ELF-1 (cell line): ENCODE results near the gene SNTG2.
"Not testable (repeated sequence)": the region's sequence is repeated elsewhere in the genome, so short reads cannot be mapped to it uniquely, and the experiment has no call there.

ENCODE experiments used
- DNase-seq: peaks from one replicate; pipeline ENCODE4 v3.0.0-alpha.2; 2016; ENCODE audit warnings: low read depth, low spot score

The SNTG2 gene

DNA sequence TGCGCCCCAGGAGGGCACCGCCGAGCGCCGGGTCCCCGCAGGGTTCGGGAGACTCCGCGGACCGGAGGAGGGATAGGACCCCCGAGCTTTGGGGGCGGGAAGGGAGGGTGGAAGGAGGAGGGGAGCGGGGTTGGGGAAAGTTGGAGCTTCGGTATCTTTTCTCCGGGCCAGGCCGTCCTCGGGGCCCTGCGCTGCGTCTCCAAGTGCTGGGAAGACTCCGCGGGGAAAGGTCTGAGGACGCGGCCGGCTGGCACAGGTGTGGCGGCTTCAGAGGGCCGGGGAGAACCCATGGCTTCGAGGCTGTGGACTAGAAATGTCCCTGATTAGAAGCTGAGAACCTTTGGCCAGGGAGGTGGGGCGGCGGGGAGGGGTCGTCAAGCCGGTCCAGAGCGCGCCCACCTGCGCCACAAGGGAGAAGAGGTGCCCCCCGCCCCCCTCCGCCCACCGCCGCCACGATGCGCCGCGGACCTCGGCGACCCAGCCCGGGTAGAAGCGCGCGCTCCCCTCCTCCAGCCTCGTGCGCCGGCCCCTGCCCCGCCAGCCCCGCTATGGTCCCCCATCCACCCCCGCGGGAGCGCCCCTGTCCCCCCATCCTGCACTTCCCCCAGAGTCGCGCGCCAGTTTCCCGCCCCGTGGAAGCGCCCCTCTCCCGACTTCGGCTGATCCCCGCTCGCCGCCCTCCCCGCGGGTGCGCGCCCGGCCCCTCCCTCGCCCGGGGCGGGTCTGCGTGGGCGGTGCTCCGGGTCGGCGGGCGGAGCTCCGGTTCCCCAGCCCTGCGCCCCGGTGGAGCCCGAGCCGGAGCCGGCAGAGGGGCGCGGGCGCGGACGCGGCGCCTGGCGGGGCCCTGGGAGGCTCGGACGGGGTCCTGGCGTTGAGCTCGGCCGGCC, at the start of gene SNTG2:
SNTG2 (plus strand) TSS at position 770 of the 887 bp plus-strand sequence. CDS start 148 bp downstream, outside the sequence.
- DNase-seq = peak; percentile 9

DNA sequence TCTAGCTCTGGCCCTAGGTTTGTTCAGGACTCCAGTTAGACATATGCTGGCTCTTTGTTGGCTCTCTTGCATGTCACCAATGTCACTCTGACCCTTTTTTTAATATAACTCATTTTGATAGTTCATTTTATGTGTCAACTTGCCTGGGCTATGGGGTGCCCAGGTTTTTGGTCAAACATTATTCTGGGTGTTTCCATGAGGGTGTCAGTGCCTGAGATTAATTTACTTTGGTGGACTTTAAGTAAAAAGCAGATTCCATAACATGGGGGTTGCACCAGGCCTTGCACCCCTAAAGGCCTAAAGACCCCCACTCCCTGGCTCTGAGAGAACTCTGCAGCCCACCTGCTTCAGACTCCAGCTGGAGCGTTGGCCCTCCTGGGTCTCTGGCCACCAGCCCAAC, 48.1 kb upstream of the SNTG2 start:
- no peak for DNase-seq

DNA sequence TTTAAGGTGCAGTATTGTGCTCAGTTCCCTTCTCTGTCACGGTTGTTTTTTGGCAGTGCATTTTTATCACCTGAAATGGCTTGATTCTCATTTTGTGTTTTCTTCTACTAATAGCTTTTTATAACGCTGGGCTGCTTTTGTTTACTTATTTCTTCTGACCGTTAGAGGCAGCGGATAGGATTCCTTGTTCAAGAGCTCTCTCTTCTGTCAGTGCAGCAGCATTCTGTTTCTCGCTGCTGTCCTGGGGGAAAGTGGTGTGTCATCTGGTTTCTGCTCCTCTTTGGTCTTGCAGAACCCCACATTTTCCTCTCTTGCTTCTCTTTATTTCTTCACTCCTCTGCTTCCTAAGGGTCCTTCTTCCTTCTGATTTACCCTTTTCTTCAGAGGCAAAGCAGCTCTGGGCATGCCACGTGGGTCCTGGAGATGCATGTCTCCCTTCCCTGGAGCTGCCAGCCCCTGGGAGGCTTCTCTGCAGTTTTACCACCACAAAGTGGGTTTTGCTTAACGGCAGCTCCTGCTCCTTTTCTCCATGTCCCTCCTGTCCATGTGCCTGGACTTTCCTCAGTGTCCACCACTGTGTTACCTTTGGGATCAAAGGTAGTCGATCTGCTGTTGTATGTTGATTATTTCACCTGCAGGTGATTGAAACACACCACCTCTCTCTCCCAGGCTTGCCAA, 47.3 kb upstream of the SNTG2 start:
- no peak for DNase-seq

DNA sequence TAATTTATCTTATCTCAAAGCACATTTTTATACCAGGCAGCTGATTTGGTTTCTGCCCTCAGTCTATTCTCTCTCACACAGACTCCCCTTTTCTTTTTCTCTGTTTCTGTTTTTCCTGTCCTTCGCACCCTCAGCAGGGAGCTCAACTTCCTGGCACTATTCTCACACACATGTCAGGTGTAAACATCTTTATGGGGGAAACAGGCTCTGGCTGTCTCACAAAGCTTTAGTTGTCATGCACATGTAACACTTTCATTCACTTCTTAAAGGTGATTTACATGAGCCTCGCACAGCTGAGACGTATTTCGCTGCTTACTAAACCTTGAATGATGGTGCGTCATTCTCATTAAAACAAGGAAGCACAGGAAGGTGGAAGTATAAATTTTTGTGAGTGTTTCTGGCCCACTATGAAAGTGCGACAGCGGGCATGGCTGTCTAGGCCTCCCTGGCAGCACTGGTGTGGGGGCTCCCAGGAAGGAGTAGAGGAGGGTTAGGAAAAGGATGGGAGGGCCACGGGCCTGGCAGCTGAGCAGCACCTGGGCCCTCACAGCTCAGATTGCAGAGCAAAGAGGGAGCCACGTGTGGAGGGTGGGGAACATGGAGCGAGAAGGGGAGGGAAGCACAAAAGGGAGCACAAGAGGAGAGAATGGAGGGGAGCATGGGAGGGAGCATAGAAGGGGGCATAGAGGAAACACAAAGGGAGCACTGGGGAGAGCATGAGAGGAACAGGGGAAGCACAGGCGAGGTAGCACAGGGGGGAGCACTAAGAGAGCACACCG, 46.2 kb upstream of the SNTG2 start:
- no peak for DNase-seq

DNA sequence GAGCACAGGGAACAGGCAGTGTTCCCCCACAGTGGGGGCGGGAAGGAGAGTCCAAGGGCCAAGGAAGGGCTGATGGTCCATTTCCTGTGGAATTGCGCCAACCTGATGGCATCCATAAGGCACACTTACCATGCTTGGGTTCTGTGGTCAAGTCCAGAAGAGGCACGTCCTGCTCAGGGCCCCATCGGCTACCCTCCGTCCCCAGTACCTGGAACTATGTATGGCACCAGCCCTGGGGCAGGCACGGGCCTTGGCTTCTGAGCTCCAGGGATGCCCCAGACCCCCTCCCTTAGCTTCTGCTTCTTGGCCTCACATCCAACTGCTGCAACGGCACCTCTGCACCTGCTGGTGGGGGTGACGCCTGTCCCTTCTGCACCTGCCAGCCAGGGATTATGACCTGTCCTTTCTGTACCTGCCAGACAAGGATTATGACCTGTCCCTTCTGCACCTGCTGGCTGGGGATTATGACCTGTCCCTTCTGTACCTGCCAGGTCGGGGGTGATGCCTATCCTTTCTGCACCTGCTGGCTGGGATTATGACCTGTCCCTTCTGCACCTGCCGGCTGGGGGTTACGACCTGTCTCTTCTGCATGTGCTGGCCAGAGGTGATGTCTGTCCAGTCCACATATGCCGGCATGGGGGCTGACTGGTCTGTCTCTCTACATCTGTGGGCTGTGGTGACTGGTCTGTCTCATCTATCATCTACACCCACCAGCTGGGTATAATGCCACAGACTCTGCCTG, 45.4 kb upstream of the SNTG2 start:
- DNase-seq = no peak

DNA sequence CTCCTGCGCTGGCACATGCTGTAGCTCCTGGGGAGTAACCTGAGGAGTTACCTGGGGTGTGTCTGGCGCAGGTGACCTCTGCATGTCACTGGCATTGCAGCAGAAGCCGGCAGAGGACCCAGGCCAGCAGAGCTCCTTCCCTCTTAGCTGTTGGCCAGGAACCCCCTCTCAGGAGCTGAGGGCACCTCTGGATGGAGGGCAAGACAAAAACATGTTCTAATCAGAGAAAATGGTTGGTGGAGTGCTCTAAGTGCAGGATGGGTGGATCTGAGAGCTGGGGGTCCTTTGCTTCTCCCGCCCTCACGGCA, 44.9 kb upstream of the SNTG2 start:
- no peak for DNase-seq

DNA sequence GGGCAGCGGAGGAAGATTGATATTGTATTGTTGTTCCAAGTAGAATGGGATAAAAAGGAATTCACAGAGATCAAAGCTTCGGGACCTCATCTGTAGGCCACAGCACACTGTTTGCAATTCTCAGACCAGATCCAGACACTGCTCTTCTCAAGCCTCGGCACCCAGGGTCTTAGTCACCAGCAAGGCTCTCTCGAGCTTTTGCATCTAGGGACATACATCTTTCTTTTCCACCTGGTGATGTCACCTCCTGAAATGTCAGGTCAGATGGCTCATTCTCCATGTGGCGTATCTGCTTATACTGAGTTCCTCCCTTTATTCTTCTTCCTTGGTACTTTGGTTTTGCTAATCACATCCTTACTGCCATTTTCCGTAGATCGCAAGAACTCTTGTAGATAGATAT, 42.9 kb upstream of the SNTG2 start:
- no peak for DNase-seq

DNA sequence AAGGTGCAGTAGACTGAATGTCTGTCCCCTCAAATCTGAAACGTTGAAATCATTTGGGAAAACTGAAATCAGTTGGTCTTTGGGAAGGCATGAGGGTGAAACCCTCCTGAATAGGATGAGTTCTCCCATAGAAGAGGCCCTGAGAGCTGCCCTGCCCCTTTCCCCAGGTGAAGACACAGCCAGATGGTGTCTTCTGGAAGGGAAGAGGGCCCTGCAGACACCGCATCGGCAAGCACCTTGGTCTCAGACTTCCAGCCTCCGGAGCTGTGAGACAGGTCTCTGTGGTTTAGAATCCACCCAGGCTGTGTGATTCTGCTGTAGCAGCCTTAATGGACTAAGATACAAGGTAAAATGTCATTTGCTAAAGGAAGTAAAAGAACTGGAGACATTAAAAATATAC, 42.1 kb upstream of the SNTG2 start:
- no peak for DNase-seq

DNA sequence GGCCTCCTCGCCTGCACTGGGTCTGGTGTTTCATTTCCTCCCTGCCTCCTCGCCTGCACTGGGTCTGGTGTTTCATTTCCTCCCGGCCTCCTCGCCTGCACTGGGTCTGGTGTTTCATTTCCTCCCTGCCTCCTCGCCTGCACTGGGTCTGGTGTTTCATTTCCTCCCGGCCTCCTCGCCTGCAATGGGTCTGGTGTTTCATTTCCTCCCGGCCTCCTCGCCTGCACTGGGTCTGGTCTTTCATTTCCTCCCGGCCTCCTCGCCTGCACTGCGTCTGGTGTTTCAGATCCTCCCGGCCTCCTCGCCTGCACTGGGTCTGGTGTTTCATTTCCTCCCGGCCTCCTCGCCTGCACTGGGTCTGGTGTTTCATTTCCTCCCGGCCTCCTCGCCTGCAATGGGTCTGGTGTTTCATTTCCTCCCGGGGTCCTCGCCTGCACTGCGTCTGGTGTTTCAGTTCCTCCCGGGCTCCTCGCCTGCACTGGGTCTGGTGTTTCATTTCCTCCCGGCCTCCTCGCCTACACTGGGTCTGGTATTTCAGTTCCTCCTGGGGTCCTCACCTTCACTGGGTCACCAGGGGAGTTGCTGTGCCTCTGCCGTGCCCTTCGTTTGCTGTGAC, 40.8 kb upstream of the SNTG2 start:
- DNase-seq = not testable (repeated sequence)

DNA sequence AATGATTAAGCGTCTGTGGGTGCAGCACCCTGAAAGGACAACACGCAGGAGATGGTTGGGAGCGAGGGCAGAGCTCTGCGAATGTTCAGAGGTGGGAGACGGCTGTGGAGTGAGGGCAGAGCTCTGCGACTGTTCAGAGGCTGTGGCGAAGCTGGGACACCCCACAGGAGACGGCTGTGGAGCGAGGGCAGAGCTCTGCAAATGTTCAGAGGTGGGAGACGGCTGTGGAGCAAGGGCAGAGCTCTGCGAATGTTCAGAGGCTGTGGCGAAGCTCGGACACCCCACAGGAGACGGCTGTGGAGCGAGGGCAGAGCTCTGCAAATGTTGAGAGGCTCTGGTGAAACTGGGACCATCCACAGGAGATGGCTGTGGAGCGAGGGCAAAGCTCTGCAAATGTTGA, 40.0 kb upstream of the SNTG2 start:
- DNase-seq = no peak

DNA sequence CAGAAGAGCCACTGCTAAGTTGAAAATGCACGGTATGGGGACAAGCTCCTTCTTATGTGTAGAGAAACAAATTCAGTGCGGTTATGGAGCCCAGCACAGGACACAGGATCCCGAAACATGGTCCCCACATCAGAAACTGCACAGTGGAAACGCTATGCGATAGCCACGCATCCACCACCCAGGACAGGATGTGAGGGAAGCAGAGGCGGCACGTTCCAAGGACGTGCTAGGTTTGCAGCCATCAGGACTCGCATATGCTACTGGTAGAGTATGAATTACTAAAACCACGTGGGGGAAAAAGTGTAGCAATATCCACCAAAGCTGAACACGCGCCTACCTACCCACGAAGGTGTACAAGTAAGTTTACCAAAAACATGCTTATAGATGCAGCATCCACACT, 34.7 kb upstream of the SNTG2 start:
- DNase-seq = no peak

DNA sequence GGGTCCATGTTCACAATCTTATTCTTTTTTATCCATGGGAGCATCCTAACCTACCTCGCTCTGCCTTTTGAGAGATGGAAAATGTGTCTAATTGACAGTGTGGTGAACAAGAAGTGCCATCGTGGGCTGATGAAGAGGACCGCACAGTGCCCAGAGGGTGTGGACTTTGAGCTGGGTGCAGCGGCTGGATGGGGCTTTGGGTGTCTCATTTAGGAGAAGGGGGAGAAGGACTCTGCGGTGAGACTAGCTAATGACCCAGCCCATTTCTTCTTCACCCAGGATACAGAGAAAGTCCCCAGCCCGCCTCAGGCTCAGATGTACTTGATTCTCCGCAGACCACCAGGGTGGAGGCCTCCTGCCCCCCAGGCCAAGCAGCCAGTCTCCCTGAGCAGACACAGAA, 33.7 kb upstream of the SNTG2 start:
- no peak for DNase-seq

DNA sequence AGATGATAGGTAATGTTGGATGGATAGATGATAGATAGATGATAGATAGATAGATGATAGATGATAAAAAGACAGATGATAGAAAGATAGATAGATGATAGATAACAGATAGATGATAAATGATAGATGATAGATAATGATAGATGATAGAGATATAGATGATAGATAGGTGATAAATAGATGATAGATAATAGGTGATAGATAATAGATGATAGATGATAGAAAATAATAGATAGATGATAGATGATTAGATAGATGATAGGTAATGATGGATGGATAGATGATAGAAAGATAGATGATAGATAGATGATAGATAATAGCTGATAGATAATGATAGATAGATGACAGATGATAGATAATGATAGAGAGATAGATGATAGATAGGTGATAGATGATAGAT, 31.0 kb upstream of the SNTG2 start:
- no peak for DNase-seq

DNA sequence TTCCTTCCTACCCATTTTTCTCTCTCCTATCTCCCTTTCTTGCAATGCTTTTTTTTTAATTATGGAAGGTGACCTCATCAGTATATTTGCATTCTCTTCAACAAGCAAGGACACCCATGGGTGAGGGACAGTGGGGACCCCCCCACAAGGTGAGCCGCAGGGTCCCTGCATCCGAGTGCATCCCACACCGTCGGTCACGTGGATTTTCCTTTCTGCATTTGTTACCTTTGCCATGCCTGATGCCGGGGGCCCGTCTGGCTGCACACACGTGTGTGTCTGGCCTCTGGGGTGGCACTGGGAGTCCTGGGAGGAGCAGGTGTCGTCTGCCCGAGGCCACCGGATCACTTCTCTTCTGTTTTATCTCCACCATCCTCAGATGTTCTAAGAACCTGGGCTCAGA, 30.1 kb upstream of the SNTG2 start:
- no peak for DNase-seq

DNA sequence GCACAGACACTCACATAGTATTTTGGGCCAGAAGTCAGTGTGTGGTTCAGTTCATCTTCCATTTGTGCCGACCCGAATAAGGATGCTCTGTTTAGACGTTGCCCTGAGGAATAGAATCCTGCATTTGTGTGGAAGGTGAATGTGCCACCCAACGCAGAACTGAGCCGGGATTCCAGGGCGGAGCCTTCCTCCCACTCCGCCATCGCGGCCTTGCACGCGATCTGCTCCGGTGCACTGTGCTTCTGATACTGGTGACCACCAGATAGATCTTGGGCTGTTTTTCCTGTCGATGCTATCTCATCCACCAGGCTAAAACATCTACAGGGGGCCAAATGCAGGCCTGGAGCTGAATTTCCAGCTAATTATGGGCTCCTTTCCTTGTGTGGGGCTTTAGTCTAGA, 29.6 kb upstream of the SNTG2 start:
- no peak for DNase-seq

DNA sequence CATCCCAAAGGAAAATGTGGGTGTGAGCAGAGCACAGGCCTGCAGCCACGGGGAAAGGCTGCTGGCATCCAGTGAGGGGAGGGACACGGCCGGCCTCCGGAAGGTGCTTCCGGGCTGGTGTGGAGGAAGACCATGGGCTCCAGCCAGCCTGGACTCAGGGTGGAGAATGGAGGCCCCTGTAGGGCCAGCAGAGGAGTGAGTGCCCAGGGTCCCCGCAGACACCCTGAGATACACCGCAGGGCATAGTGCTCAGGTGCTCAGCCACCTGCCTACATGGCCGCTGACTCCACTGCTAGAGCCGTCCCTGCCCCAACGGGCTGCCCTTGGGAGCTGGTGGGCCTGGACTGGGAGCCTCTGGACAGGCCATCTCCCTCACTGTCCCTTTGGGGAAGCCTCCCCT, 28.5 kb upstream of the SNTG2 start:
- DNase-seq = no peak

DNA sequence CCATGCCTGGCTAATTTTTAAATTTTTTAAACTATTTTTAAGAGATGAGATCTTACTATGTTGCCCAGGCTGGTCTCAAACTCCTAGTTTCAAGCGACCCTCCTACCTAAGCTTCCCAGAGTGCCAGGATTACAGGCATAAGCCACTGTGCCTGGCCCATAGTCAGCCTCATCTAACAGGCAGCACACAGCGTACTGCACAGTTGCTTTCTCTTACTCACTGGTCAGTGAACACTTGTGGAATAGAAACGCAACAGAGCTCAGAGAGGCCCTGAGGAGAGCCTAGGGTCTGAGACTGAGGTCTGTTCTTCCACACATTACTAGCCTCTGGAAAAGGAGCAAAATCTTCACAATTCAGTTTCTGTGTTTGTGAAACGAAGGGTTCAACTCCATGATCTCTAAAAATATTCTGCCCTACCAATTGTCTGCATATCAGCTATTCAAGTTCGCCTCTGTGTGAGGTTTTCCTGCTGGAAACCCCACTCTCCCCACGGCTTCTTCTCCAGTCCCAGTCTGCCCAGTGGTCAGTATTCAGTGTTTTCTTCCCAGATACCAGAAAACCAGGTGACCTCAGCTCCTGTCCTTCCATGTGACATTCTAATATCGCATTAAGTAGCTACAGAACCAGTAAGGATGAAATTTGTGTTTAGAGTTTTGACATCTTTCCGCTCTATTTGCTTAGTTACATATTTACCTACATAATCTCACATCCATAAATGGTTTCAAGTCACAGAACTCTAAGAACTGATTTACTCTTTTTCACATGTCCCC, 26.6 kb upstream of the SNTG2 start:
- no peak for DNase-seq

DNA sequence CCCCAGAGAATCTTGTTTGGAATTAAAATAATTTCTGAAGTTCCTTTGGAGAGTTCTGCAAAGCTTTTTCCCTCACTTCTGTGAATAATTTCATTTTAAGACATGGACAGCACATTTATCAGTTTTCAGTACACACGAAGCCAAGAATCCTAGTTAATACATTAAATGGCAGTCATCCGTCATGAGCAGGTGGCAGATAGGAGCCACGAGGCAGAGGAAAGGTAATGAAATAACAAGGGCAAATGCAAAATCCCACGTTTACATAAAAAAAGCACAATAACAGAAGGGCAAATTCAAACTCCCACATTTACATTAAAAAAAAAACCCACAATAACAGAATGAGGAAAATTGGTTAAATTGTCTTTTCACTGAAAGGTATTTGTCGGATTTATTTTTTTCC, 25.9 kb upstream of the SNTG2 start:
- no peak for DNase-seq

DNA sequence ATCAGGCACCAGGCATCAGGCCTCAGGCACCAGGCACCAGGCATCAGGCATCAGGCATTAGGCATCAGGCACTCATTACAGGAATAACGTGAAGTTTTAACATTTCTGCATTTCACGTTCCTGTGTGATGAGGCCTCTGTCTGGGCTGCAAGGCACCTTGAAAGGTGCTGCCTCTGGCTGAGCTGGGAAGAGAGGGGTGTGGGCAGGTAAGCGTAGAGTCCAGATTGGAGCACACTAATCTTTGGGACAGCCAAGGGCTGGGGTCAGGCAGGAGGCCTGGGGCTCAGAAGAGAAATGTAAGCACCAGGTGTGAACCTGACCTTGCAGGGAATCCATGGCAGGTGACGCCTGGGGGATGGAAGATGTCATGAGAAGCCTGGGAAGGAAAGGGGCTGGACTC, 25.3 kb upstream of the SNTG2 start:
- DNase-seq = peak; percentile 47

DNA sequence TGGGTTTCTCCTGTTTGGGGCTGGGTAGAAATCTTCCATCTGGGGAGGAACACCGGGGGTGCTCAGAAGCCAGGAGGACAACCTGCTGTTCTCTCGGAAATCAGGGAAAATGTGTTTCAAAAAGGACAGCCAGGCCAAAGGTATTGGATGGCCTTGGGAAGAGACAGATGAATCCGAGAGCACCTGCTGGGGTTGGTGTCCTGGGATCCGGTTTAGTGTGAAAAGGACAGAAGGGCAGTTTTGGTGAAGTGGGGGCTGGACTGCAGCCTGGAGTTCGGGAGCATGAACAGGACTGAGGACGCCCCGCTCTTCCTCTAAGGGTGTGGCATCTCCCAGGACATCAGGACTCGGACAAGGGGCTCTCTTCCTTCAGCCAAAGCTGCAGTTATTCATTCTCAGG, 24.9 kb upstream of the SNTG2 start:
- no peak for DNase-seq
